HTERT RPE-1 (cell line): ENCODE measurements around the gene TMEM72.
"Not testable (repeated sequence)": the region's sequence is repeated elsewhere in the genome, so short reads cannot be mapped to it uniquely, and the experiment has no call there.

ENCODE experiments used
- in situ Hi-C: fragments of 300-500 bp; cut with MboI; formaldehyde crosslinking; loops from 4 replicates; pipeline ENCODE4 v1.14.3; 2020; ENCODE audit warnings: low sequenced_read_pairs

TMEM72 gene

DNA sequence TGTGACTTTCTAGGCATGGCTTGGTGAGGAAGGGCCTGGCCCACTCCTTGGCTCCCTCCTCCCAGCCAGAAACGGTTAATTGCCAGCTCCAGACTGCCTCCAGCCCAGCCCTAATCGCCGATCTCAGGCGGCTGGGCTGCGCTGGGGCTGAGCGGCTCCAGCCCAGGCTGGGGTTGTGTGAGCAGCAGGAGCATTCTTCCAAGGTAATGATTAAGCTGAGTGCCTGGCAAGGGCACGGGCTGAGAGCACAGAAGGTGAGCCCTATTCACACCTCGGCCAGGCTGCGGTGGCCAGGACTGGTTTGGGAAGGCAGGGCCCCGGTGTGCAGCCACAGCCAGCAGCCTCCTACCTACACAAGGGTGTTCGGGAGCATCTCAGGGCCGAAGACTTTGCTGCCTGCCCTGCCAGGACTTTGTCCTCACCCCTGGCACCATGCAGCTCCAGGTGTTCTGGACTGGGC is at the start of gene TMEM72:
TMEM72 (plus strand) TSS at position 257 of the 460 bp plus-strand sequence; CDS start at position 433, 176 bp downstream.
- in situ Hi-C loops: no loop called here

DNA sequence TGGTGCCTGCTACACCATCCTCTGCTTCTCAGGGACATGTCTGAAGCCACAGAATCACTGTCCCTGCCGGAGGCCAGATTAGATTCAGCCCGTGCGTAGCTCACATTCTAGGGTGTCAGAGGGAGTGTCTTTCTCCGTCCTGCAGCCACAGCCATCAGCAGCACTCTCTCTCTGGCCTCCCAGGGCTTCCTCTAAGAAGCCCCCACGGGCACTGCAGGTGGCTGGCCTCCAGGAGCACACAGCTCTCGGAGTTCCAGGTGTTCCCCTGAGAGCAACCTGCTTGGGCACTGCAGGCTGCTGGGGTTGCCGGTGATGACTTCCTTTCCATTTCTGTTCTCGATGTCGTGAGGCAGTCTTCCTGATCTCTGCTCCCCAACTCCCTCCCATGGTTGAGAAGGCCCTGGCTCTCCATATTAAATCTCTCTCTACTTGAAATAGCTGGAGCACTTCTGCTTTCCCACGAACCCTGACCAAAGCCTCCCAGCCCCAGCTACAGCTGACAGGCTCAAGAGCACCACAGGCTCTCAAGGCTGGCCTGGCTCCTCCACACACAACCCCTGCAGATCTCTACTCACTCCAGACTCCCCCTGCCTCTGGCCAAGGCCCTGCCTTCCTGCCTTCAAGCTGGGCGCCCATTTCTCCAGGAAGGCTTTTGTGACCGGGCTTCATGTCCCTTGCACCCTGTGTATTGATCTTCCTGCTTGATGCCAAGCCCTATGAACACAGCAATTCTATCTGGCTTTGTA is 49.0 kb upstream of the TMEM72 start:
- in situ Hi-C loops: no loop called here

DNA sequence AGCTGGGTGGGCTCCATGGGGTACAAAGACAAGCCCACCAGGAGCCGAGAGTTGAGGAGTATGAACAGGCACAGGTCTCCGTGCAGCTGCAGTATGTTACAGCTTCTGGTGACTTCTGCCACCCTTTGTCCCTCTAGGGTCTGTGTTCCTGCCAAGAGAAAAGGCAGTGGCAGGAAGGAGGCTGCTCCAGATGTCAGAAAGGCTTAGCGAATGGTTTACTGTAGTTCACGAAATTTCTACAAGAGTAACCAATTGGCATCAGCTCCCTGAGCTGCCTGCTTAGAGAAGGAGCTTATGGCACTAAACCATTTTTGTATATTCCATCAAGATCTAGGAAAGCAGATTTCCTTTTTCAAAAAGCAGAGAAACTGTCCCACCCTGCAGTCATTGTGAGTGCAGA is 48.2 kb upstream of the TMEM72 start:
- in situ Hi-C loops: no loop called here

DNA sequence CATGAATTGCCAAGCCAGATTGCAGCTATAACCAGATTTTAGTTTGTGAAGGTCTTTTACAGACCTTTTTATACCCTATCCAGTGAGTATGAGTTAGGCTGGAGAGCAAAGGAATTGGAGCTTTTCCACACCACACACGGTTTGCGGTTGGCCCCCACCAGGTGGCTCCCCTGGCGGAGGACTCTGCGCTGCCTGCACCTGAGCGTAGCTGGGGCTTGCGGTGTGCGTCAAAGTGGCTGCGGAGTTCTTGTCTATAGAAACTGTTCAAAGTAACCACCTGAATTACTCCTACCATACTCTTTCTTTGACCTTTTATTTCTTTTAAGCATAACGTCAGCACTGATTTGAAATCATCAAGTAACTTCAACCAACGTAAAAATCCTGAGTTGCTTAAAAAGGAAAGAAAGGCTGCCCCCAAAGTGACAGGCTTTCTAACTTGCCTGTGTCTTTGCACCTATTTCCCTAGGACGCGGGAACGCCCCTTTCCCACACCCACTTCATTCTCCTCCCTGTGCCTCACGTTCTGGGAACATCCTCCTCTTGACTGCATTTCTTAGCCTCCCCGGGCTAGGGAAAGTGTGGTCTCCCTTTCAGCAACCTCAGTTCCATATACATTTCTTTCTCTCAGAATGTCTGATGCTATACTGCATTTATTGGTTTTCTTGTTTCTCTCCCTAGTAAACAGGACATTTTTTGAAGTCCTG is 47.6 kb upstream of the TMEM72 start:
- in situ Hi-C loops: no loop called here

DNA sequence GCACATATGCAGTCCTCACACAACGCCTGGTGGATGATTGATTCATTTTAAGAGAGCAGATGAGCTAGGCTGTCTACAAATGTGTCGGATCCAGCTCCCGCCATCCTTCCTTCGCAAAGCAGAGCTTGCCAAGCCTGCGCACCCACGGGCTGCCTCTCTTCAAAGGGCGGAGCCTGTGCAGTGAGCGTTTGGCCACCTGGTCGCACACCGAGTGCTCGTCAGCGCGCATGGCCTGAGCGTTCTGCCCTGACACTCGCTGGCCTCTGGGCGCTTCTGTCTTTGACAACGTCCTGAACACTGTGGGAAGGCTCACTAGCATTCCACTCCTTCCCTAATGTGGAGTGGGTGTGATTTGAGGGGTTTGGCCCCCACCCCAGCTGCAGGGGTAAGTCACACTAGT is 47.1 kb upstream of the TMEM72 start:
- in situ Hi-C loops: no loop called here

DNA sequence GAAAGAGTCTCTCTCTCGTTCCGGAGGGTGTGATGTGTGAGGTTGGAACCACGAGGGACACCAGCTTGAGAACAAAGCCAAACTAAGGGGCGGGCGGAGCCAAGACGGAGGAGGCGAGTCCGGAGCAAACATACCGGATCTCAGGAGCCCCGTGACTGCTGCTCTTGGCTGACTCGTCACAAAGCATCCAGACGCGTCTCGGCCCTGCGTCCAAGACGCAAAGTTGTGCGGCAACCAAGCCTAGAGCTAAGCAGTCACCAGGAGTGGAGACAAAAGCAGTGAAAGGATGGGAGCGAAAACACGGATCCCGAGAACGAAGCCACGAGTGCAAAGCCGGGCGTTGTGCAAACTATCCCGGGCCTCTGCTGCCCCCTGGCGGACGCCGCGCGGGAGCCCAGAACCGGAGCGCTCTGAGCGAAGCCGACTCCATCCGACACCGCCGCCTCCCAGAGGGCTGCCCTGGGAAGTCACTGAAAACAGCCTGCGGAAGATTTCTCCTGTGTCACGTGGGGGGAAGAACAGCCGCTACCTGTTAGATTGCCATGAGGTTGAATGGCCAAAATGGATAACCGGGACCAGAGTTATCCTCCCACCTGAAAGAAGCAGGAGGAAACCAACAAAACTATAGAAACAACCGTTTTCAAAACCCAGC is 46.4 kb upstream of the TMEM72 start:
- in situ Hi-C loops: no loop called here

DNA sequence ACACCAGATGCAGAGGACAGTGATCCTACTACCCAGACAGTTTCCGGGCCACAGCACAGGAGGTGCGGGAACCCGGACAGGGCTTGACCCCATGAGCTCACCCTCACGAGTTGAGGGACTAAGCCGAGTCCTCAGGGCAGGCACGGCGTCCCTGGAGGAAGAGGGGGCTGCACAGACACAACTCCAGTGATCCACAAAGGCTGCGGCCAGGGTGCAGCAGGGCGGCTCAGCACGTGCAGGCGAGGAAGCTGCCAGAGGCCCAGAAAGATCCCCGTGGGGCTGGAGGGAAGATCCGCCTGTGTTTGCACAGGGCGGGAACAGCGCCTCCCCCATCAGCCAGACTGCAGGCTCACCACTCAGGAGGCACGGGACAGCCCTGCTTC is 45.9 kb upstream of the TMEM72 start:
- in situ Hi-C loops: no loop called here

DNA sequence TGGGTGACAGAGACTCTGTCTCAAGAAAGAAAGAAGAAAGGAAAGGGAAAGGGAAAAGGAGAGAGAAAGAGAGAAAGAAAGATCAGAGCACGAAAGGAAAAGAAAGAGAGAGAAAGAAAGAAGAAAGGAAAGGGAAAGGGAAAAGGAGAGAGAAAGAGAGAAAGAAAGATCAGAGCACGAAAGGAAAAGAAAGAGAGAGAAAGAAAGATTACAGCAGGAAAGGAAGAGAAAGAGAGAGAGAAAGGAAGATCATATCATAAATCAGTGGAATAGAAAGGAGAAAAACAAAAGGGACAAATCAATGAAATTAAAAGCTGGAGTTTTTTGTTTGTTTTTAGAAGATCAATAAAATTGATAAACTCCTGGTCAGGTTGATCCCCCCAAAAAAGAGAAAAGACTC is 44.8 kb upstream of the TMEM72 start:
- in situ Hi-C loops: not testable (repeated sequence)

DNA sequence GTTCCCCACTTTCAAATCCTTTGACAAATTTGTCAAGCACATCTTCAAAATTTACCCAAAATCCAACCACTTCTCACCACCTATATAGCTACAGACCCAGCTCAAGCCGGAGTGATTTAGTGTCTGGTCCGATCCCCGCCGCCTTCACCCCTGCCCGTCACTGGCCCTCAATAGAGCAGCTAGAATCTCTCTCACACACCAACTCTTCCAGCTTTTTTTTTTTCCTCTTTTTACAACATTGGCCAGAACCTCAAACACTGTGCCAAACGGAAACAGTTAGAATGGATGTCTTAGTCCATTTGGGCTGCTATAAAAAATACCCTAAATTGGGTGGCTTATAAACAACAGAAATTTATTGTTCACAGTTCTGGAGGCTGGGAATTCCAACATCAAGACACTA is 41.1 kb upstream of the TMEM72 start:
- in situ Hi-C loops: no loop called here

DNA sequence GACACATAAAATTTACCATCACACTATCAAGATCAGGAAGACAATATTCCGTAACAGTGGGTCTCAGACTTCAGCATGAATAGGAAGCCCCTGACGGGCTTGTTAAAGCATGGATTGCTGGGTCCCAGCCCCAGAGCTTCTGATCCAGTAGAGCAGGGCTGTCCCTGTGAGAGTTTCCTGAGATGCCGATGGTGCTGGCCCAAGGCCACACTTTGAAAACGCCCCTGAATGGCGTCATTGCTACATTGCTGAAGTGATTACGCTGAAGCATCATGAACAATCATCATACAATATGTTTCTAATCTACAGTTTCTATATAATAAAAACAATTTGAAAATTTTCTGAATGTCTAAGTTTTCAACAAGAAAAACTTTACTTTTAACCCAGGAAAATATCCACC is 38.0 kb upstream of the TMEM72 start:
- in situ Hi-C loops: no loop called here

DNA sequence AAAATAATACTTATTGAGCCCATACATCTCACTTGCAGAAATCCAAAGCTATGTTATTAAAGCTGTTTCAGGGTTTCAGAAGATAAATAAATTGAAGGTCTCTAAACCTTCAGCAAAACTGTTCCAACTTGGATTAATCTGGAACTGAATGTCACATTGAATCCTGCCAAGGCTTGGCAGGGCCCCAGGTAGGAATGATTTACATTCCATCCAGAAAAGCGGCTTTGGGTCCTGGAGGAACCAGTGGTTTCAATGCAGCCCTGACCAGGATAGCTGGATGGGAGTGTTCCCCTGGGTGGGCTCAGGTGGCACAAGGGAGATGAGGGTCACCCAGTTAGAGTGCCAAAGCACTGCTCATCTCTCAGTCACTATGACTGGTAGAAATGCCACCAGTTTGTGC is 37.0 kb upstream of the TMEM72 start:
- in situ Hi-C loops: no loop called here

DNA sequence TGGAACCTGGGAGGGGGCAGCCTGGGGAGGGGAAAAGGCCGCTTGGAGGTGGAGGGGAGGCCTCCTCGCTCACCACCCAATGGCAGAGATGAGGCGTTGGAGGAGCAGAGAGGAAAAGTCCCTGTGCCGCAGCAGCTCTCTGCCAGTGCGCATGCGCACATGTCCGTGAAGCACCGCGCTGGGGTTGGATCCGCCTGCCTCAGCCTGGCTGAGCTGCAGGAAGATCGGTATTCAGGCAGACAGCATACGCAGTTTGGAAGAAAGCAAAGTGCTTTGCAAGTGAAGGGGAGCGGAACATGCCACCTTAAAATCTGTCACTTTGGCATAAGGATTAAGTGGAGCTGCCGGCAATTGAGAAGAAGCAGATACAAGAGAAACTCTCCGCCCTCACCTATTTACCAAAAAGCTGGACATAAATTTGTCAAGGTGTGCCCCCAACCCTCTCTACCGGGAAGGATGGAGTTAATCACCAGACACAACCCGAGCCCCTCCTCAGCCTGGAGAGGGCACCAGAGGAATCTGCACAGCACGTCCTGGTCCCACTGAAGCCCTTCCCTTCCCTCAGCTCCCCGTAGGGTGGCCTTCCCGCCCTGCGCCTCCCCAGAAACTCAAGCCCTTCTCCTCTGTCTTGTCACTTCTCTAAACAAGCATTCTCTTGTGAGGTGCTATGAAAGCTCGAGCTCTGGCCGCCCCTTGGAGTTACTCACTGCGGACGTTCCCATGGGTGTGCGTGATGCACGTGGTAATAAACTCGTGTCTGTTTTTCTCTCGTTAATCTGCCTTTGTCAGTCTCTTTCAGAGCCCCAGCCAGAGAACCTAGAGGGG is 32.2 kb upstream of the TMEM72 start:
- in situ Hi-C loops: no loop called here

DNA sequence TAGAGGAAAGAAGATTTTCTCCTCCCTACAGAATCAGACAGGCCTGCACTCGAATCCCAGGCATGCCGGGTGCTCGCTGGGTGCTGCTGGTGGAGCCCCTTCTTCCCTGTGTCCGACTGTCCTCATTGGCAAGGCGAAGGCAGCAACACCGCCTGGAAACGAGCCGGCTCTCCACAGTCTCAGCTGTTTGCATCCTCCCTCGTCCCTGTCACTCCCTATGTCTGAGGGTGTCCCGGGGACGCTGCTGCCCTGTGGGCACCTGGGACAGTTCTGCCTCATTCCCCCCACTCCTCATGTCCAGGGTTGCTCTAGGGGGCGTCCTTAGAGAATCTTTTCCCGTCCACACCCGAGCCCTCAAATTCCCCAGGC is 31.6 kb upstream of the TMEM72 start:
- in situ Hi-C loops: no loop called here

DNA sequence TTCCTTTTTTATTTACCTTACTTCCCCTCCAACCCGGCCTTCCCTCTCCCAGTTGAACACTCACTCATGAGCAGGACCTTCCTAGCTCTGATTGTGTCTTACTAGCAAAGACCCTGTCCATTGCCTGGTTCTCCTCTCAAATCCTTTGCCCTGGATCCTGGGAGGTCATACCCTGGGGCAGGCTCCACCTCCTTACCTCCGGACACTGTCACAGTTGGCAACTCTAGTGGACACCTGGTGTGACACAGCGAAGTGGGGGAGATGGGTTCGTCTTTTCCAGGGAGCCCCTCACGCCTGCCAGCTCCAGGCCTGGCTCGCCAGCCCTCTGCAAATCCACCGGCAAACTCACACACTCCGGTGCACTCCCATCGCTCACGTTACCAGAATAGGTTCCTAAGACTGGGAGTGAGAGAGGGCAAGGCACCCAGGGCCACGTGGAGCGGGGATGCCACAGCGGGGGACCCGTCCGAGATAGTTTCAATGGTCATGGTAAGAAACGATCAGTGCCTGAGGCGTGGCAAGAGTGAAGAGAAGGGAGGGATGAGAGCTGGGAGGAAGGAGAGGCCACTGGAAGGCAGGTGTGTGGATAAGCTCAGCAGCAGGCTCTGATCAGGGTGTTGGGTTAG is 30.9 kb upstream of the TMEM72 start:
- in situ Hi-C loops: no loop called here

DNA sequence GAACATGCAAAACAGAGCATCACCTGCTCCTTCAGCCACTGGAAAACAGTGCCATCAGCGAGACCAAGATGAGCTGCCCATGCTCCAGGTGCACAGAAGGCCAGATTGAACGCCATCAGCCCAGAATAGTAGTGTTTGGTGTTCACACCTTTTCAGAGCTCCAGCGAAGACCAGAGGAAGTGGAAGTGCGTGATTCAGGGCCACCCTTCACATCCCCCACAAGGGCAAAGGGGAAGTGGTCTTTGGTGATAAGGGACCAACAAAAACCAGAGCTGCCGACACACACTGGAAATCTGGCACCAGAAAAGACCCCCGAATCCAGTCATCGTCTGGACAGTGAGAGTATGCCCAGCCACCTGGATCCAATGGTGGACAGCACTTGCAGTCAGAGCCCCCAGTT is 29.5 kb upstream of the TMEM72 start:
- in situ Hi-C loops: no loop called here

DNA sequence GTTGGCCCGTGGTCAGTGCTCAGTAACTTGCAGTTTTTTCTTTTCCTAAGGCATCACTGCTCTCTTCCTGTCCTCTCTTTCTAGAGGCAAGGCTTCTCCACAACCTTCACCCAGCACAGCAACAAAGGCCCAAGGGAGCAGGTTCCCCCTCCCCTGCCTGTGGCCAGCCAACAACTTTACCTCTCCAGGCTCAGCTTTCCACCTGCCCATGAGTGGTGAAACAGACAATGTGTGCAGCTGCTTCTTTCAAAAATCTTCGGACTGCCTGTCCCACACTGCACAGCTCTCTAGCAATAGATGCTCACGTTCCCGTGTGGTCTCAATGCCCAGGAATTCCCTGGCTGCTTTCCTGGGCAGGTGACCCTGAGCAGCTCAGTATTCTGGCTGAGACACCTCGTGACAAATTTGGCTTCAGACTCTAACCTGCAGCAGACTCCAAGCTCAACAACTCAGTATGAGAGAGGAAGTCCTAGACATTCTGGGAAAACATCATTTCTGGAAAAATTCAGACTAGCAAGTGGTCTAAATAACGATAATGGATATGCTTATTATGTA is 28.9 kb upstream of the TMEM72 start:
- in situ Hi-C loops: no loop called here

DNA sequence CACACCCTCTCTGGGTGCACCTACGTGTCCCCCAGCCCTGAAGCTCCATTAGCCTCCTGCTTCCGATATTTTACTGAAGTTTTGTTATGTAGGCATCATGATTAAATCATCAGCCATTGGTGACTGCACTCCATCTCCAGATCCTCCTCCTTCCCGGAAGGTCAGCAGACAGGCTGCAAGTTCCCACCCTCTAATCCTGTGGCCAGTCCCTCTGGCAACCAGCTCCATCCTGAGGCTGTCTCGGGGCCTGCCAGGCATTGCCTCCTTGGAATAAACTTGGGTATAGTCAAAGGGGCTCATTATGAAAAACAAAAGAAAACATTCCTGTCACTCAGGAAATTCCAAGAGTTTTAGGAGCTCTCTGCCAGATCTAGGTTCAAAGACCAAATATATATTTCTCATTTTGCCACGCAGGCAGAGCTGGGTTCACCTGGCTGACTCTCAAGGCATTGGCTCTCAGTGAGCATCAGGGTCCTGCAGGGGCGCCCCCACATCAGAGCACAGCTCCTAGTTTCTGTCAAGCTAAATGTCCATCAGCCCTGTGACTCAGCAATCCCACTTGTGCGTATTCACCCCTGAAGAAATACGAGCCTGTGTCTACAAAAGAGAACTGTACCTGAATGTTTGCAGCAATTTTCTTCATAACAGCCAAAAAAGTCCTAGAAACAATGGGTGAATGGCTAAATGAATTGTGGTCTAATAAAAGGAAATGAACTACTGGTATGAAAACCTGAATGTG is 27.4 kb upstream of the TMEM72 start:
- in situ Hi-C loops: no loop called here

DNA sequence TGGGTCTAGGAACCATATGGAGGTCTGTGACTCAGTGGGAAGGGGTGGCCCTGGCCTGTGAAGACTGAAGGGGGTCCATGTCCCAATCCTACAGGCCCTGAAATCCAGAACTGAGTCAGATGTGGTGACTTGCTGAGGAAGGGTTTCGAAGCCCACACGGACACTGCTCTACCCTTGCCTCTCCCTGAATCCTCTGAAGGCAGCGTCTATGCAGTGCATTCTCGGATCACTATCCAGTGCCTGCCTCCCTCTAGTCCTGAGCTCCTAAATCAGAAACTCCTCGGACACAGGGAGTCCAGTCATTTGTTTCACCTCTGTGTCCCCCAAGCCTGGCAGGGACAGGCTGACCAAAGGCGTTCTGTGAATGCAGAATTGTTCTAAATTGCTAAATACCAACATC is 25.4 kb upstream of the TMEM72 start:
- in situ Hi-C loops: no loop called here

DNA sequence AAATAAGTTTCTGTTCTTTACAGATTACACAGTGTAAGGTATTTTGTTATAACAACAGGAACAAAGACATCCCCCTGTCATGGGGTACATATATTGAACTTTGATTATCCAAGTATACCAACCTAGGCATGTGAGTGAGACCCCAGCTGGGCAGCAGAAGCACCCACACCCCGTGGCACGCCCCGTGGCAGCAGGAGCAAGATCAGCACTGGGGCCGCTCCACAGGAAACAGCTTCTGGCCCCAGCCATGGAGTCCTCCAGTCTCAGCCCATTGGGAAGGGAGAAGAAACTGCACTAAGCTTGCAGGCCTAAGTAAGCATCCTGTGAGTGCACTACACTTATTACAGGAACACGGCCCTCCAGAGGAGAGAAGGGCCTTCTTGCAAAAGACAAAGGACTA is 24.2 kb upstream of the TMEM72 start:
- in situ Hi-C loops: no loop called here

DNA sequence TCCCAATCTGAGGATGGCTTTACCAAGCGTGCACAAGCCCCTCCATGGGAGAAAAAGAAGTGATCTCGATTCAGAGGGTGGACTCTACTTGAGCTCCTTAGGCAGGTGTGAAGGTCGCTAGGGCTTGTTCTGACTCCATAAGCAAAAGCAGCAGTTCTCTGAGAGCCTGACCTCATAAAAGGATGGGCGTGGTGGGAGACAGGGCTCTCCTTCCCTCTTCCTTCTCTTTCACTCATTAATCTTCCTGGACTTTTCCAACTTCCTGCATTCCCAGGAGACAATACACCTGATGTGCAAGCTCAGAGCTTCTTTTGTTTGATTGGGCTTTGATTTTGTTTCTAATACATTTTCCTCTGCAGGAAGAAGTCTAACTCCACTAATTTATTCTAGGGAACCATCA is 22.3 kb upstream of the TMEM72 start:
- in situ Hi-C loops: no loop called here
